ENCODE measurements around the gene PCDH1. TPM values are rescaled to one million over a fixed set of nuclear protein-coding genes. Genes with fewer than 3 reads are reported as not detected.

PCDH1 gene
- total and polyA plus RNA-seq, 2 of the 8 experiments (the other 6 are each of a cell fraction or from before 2014, with no cell fraction given) = 101 to 102 TPM

GRCh38 chr5:141861194-141861593 lies 17.0 kb downstream of the PCDH1 start:
- POLR2A ChIA-PET (ENCODE audit: partially characterized antibody) = interaction anchor here (0.7 to 10.5 kb wide), 3 partner anchors 9 to 41 kb away, joined by 3 to 210 read pairs (median 4); partner anchors contain the start of gene PCDH1
- no peak for DNase-seq (ENCODE audit: low read depth in 1 of 2, low spot score in 2 of 2)
- CTCF ChIA-PET (ENCODE audit: partially characterized antibody) = interaction anchor here (1.0 to 14.0 kb wide), 7 partner anchors 18 to 168 kb away, joined by 3 to 200 read pairs (median 6); partner anchors contain the start of gene PCDH1

More at GRCh38 chr5:141861194-141861593, 17.0 kb downstream of the PCDH1 start:
- Histone ChIP-seq H3K9ac (replicated peaks in 1 of 4; ENCODE audit: extremely low read depth in 1 of 4, low read depth in 3 of 4, low read length in 3 of 4) (no peak overlapping the region), H3K4me1 (replicated peaks in 1 of 4; ENCODE audit: control insufficient read depth in 3 of 4, insufficient read depth in 4 of 4, low read length in 3 of 4) (peaks cover 12 to 22% (median 14%) of the 10 kb centered on the region in 4 experiments), H3K14ac (ENCODE audit: insufficient read length) (no peak overlapping the region), H4K91ac (replicated peaks; ENCODE audit: insufficient read length, low read length) (no peak overlapping the region), H2BK20ac (ENCODE audit: low read length) (no peak overlapping the region), H2BK15ac (ENCODE audit: low read length) (no peak overlapping the region), H3K23me2 (ENCODE audit: low read depth, low read length) (no peaks in the 10 kb centered on the region; the same call in 1 of the 2 replicates), H3K23ac (ENCODE audit: insufficient read length) (no peak overlapping the region), H3K9me3 (ENCODE audit: insufficient read depth in 2 of 2, low read depth in 1 of 2, low read length in 1 of 2) (no peaks in the 10 kb centered on the region), H3K4me2 (ENCODE audit: insufficient read depth in 1 of 2, low read depth in 2 of 2, low read length in 2 of 2) (no peak overlapping the region), H3K18ac (ENCODE audit: extremely low read depth, low read length) (no peak overlapping the region), H4K20me1 (replicated peaks in 1 of 2; ENCODE audit: control insufficient read depth in 1 of 2, insufficient read depth in 2 of 2, low read length in 2 of 2) (peaks cover 14 to 25% of the 10 kb centered on the region in 2 experiments), H3K56ac (replicated peaks; ENCODE audit: insufficient read length, low read depth, low read length) (no peak overlapping the region), H3K79me1 (ENCODE audit: low read depth, low read length) (peaks cover 25% of the 10 kb centered on the region; the same call in 1 of the 2 replicates), H3K79me2 (ENCODE audit: control insufficient read depth in 1 of 2, insufficient read depth in 2 of 2, low read length in 2 of 2) (peaks cover 0 to 42% of the 10 kb centered on the region in 2 experiments; a peak in 2 of 4 replicates), H3K4ac (replicated peaks; ENCODE audit: insufficient read length, low read depth, low read length) (no peak overlapping the region), H2BK5ac (ENCODE audit: low read depth, low read length) (no peak overlapping the region), H2AFZ (ENCODE audit: low read length) (no peak overlapping the region), H3K27ac (ENCODE audit: low read depth, low read length) (no peak overlapping the region), H4K8ac (ENCODE audit: extremely low read depth, insufficient read depth, low read length) (no peak overlapping the region), H4K5ac (ENCODE audit: insufficient read length, low read depth, low read length) (no peak overlapping the region), H2BK120ac (replicated peaks; ENCODE audit: low read depth, low read length) (no peak overlapping the region), H2AK5ac (ENCODE audit: low read depth, low read length) (no peak overlapping the region), H3K36me3 (ENCODE audit: control insufficient read depth in 2 of 4, insufficient read depth in 4 of 4, low read length in 3 of 4) (peaks cover 19 to 57% (median 48%) of the 10 kb centered on the region in 4 experiments), H2BK12ac (ENCODE audit: low read depth, low read length) (no peak overlapping the region), H3K27me3 (replicated peaks in 1 of 4; ENCODE audit: control insufficient read depth in 3 of 4, extremely low read depth in 1 of 4, insufficient read depth in 3 of 4, low read length in 3 of 4) (no peaks in the 10 kb centered on the region), H3K4me3 (ENCODE audit: extremely low read depth in 1 of 4, insufficient read depth in 2 of 4, low read depth in 3 of 4, low read length in 4 of 4) (no peak overlapping the region)
- TF ChIP-seq JUN (IDR thresholded peaks at IDR 0.05; ENCODE audit: low read depth, low read length) (no peak), YY1 (IDR thresholded peaks at IDR 0.05; ENCODE audit: low read depth, low read length) (no peak), HDAC2 (IDR thresholded peaks at IDR 0.05; ENCODE audit: borderline replicate concordance in 1 of 2, low read depth in 2 of 2, low read length in 2 of 2) (no peak), RBBP5 (IDR thresholded peaks at IDR 0.05; ENCODE audit: borderline replicate concordance, low read depth, low read length) (no peak), SIX5 (IDR thresholded peaks at IDR 0.05; ENCODE audit: low read depth, low read length) (no peak), KDM4A (IDR thresholded peaks at IDR 0.05; ENCODE audit: low read depth, low read length, severe bottlenecking) (no peak), BRCA1 (IDR thresholded peaks at IDR 0.05; ENCODE audit: low read depth, low read length) (no peak), NRF1 (IDR thresholded peaks at IDR 0.05; ENCODE audit: low read depth, low read length) (no peak)
- FAIRE-seq = no peak
- 86% methylated on average over 5 of the region's 5 CpGs; no CpG with 5 or more reads in 1 of the 2 experiments for WGBS, 2 experiments (ENCODE audit: extremely low coverage in 1 of 2, insufficient coverage in 1 of 2, insufficient read length in 1 of 2, insufficient replicate concordance in 2 of 2, low coverage in 1 of 2, low lambda C conversion rate in 2 of 2, missing lambda C conversion rate in 1 of 2)

Data from H1 (cell line).